Upper lobe of right lung (tissue), 1 donor: Measurements from ENCODE around the gene INS. TPM values are rescaled to one million over a fixed set of nuclear protein-coding genes. Genes with fewer than 3 reads are reported as not detected.

Experiments used
- ATAC-seq: fragments of 200-7000 bp; cut with Tn5 transposase; one replicate; pipeline ENCODE4 v1.9.1; 2020; ENCODE audit warnings: mild to moderate bottlenecking, moderate library complexity
- DNase-seq: peaks from one replicate; pipeline ENCODE4 v3.0.0-alpha.2; 2020
- H3K27ac ChIP-seq: fragments of 200-600 bp; one replicate; pipeline ENCODE4 v1.8.0; 2022
- H3K27me3 ChIP-seq: fragments of 200-600 bp; one replicate; pipeline ENCODE4 v1.8.0; 2022; ENCODE audit warnings: mild to moderate bottlenecking
- H3K36me3 ChIP-seq: fragments of 200-600 bp; one replicate; pipeline ENCODE4 v1.8.0; 2022
- H3K4me1 ChIP-seq: fragments of 200-600 bp; one replicate; pipeline ENCODE4 v1.8.0; 2022
- H3K4me3 ChIP-seq: fragments of 200-600 bp; one replicate; pipeline ENCODE4 v1.8.0; 2022; ENCODE audit warnings: mild to moderate bottlenecking
- H3K9me3 ChIP-seq: fragments of 200-600 bp; one replicate; pipeline ENCODE4 v1.8.0; 2022
- CTCF ChIP-seq: fragments of 200-600 bp; IDR thresholded peaks from one replicate; pipeline ENCODE4 v1.8.0; 2022; ENCODE audit warnings: antibody characterized with exemption
- intact Hi-C: fragments of 100-400 bp; cut with DNase I; formaldehyde crosslinking; loops from one replicate; pipeline ENCODE4 v1.11.0; 2022
- total RNA-seq: library from RNA; stranded (reverse); fragmentation: NEBNext Ultra II Directional; extraction: Animal tissue kit (Norgen Biotek cat#: 25700); gene quantifications from one replicate; pipeline ENCODE4 v1.2.1, GENCODE V29; 2021
- donor health status: DM: no; HTN: yes; CAD: no; lungs with severe emphysema.

Gene INS
- total RNA-seq, 1 donor from 2014 or later: not detected

- intact Hi-C loops: no loop called here
- H3K27me3 ChIP-seq: peaks cover 26% of the 10 kb centered on the region
Observed at GRCh38 chr11:2155511-2155910, 5.5 kb downstream of the INS start.

GRCh38 chr11:2154889-2155288 lies 6.1 kb downstream of the INS start:
- Histone ChIP-seq H3K27me3 (peaks cover 26% of the 10 kb centered on the region), H3K27ac (no peak overlapping the region), H3K36me3 (no peaks in the 10 kb centered on the region), H3K4me3 (no peak overlapping the region), H3K4me1 (peaks cover 5% of the 10 kb centered on the region), H3K9me3 (no peaks in the 10 kb centered on the region)
- no peak for TF ChIP-seq CTCF
- ATAC-seq: no peak
- DNase-seq: no peak
- intact Hi-C loops: loop anchor here (5.0 kb wide), 1 partner anchor 463 kb away; no protein-coding TSS in a partner anchor

More at GRCh38 chr11:2155511-2155910, 5.5 kb downstream of the INS start:
- H3K9me3 ChIP-seq: no peaks in the 10 kb centered on the region
- no peak for ATAC-seq
- DNase-seq: no peak
- no peak overlapping the region for H3K27ac ChIP-seq
- TF ChIP-seq CTCF: no peak
- no peak overlapping the region for H3K4me3 ChIP-seq
- H3K4me1 ChIP-seq: peaks cover 5% of the 10 kb centered on the region
- no peaks in the 10 kb centered on the region for H3K36me3 ChIP-seq

GRCh38 chr11:2154195-2154585 lies 6.8 kb downstream of the INS start:
- TF ChIP-seq CTCF: no peak
- Histone ChIP-seq H3K36me3 (no peaks in the 10 kb centered on the region), H3K27ac (no peak overlapping the region), H3K4me1 (peaks cover 5% of the 10 kb centered on the region), H3K27me3 (peaks cover 31% of the 10 kb centered on the region), H3K9me3 (no peaks in the 10 kb centered on the region), H3K4me3 (no peak overlapping the region)
- no peak for ATAC-seq
- intact Hi-C loops: loop anchor here (5.0 kb wide), 1 partner anchor 462 kb away; no protein-coding TSS in a partner anchor
- DNase-seq: no peak

GRCh38 chr11:2153581-2154194 lies 7.3 kb downstream of the INS start:
- intact Hi-C loops: loop anchor here (5.0 kb wide), 1 partner anchor 461 kb away; no protein-coding TSS in a partner anchor

GRCh38 chr11:2151500-2152257 lies 9.3 kb downstream of the INS start:
- Histone ChIP-seq H3K9me3 (no peaks in the 10 kb centered on the region), H3K27ac (no peak overlapping the region), H3K4me1 (peaks cover 5% of the 10 kb centered on the region), H3K4me3 (no peak overlapping the region), H3K27me3 (peaks cover 43% of the 10 kb centered on the region), H3K36me3 (no peaks in the 10 kb centered on the region)
- TF ChIP-seq CTCF: peak; percentile 72
- intact Hi-C loops: loop anchor here (5.0 kb wide), 1 partner anchor 459 kb away; no protein-coding TSS in a partner anchor
- DNase-seq (peak; percentile 80), ATAC-seq (peak; percentile 75)

More at GRCh38 chr11:2153581-2154194, 7.3 kb downstream of the INS start:
- peaks cover 5% of the 10 kb centered on the region for H3K4me1 ChIP-seq
- TF ChIP-seq CTCF: no peak
- no peak overlapping the region for H3K4me3 ChIP-seq
- H3K36me3 ChIP-seq: no peaks in the 10 kb centered on the region
- ATAC-seq (peak; percentile 32), DNase-seq (peak; percentile 75)
- no peak overlapping the region for H3K27ac ChIP-seq
- no peaks in the 10 kb centered on the region for H3K9me3 ChIP-seq
- peaks cover 34% of the 10 kb centered on the region for H3K27me3 ChIP-seq
